CD14-positive monocyte (primary cell): ENCODE data around the gene FGD3. TPM values are rescaled to one million over a fixed set of nuclear protein-coding genes. Genes with fewer than 3 reads are reported as not detected.
A peak's percentile ranks its signal among the peaks of the same experiment; 100 is the strongest.

Source experiments
- DNase-seq, 3 donors: peaks; one replicate each; pipeline ENCODE4 v3.0.0-alpha.2; 2011 to 2022
- H2AFZ ChIP-seq: 2 replicates; pipeline ENCODE4 v1.6.0; 2012; ENCODE audit warnings: mild to moderate bottlenecking, low read depth, low read length, inconsistent platforms; ENCODE audit not compliant: insufficient read depth, poor library complexity, severe bottlenecking
- H3K27ac ChIP-seq, 2 donors: 1 replicate in 1 of 2; 2 replicates in 1 of 2; pipeline ENCODE4 v1.5.1; 2012 to 2013; ENCODE audit warnings: low read length in 2 of 2, control low read depth in 1 of 2, inconsistent platforms in 1 of 2, low read depth in 1 of 2, mild to moderate bottlenecking in 1 of 2
- H3K27me3 ChIP-seq, 2 donors: one replicate each; pipeline versions ENCODE4 v1.6.0 to v1.6.1; 2011 to 2013; ENCODE audit warnings: low read length in 2 of 2; ENCODE audit not compliant: control insufficient read depth in 2 of 2, insufficient read depth in 2 of 2
- H3K36me3 ChIP-seq, 2 donors: replicated peaks in 1 of 2; 1 replicate in 1 of 2; 2 replicates in 1 of 2; pipeline versions ENCODE4 v1.5.1 to v1.6.1; 2012 to 2013; ENCODE audit warnings: low read length in 2 of 2, control low read depth in 1 of 2, inconsistent platforms in 1 of 2, mild to moderate bottlenecking in 1 of 2; ENCODE audit not compliant: insufficient read depth in 2 of 2, control insufficient read depth in 1 of 2
- H3K4me1 ChIP-seq, 2 donors: 1 replicate in 1 of 2; 2 replicates in 1 of 2; pipeline versions ENCODE4 v1.5.1 to v1.6.1; 2012 to 2013; ENCODE audit warnings: low read length in 2 of 2, control low read depth in 1 of 2, inconsistent platforms in 1 of 2, mild to moderate bottlenecking in 1 of 2, moderate library complexity in 1 of 2; ENCODE audit not compliant: insufficient read depth in 2 of 2, control insufficient read depth in 1 of 2
- H3K4me2 ChIP-seq: replicated peaks from 2 replicates; pipeline ENCODE3; 2012; ENCODE audit warnings: low read length, moderate library complexity, mild to moderate bottlenecking; ENCODE audit not compliant: poor library complexity, severe bottlenecking; ENCODE audit errors: extremely low read depth
- H3K4me3 ChIP-seq, 3 experiments: fragments of 200-600 bp in 1 of 3; sonication (generic) in 1 of 3; replicated peaks in 1 of 3; 1 replicate in 2 of 3; 2 replicates in 1 of 3; pipeline ENCODE4 v1.5.1; 2011 to 2013; ENCODE audit warnings: low read length in 3 of 3, mild to moderate bottlenecking in 3 of 3, control low read depth in 2 of 3, low read depth in 2 of 3, inconsistent platforms in 1 of 3, moderate library complexity in 1 of 3
- H3K79me2 ChIP-seq: 2 replicates; pipeline ENCODE4 v1.6.0; 2012; ENCODE audit warnings: mild to moderate bottlenecking, control low read depth, inconsistent platforms, low read length, moderate library complexity; ENCODE audit not compliant: insufficient read depth
- H3K9ac ChIP-seq: 2 replicates; pipeline ENCODE4 v1.6.0; 2017; ENCODE audit warnings: low read length, mild to moderate bottlenecking; ENCODE audit not compliant: insufficient read depth, poor library complexity, severe bottlenecking
- H3K9me3 ChIP-seq, 2 donors: replicated peaks in 1 of 2; 1 replicate in 1 of 2; 2 replicates in 1 of 2; pipeline versions ENCODE4 v1.5.1 to v1.6.1; 2012 to 2013; ENCODE audit warnings: low read length in 2 of 2, control low read depth in 1 of 2; ENCODE audit not compliant: control insufficient read depth in 1 of 2, insufficient read depth in 1 of 2
- H4K20me1 ChIP-seq: 2 replicates; pipeline ENCODE4 v1.6.0; 2012; ENCODE audit warnings: mild to moderate bottlenecking, low read length, control low read depth, moderate library complexity; ENCODE audit not compliant: insufficient read depth
- H3K27ac Mint-ChIP-seq, 7 donors: one replicate each; pipeline ENCODE4 v1.8.0; 2020; ENCODE audit warnings: mild to moderate bottlenecking in 7 of 7, mixed read lengths in 7 of 7, moderate library complexity in 6 of 7, inconsistent platforms in 2 of 7
- H3K27me3 Mint-ChIP-seq, 3 donors: one replicate each; pipeline ENCODE4 v1.8.0; 2021 to 2022; ENCODE audit warnings: low read depth in 3 of 3, mild to moderate bottlenecking in 3 of 3, mixed read lengths in 3 of 3, moderate library complexity in 3 of 3, inconsistent platforms in 1 of 3
- H3K36me3 Mint-ChIP-seq, 2 donors: one replicate each; pipeline ENCODE4 v1.8.0; 2020; ENCODE audit warnings: mixed read lengths in 2 of 2, inconsistent platforms in 1 of 2, mild to moderate bottlenecking in 1 of 2
- H3K4me1 Mint-ChIP-seq: one replicate; pipeline ENCODE4 v1.8.0; 2020; ENCODE audit warnings: mild to moderate bottlenecking, mixed read lengths
- H3K4me3 Mint-ChIP-seq, 2 donors: one replicate each; pipeline ENCODE4 v1.8.0; 2020; ENCODE audit warnings: mild to moderate bottlenecking in 2 of 2, mixed read lengths in 2 of 2, moderate library complexity in 1 of 2
- H3K9me3 Mint-ChIP-seq, 7 donors: one replicate each; pipeline ENCODE4 v1.8.0; 2020 to 2022; ENCODE audit warnings: mixed read lengths in 7 of 7, mild to moderate bottlenecking in 6 of 7, moderate library complexity in 6 of 7, inconsistent platforms in 2 of 7
- WGBS: methylation state at CpG from one replicate; pipeline ENCODE4 v1.1.5; 2013; ENCODE audit warnings: missing lambda C conversion rate; ENCODE audit not compliant: insufficient coverage; 5-methylcytosine and 5-hydroxymethylcytosine counted together
- intact Hi-C, 2 donors: fragments of 100-400 bp; cut with micrococcal nuclease; formaldehyde crosslinking; loops; one replicate each; pipeline versions ENCODE4 v1.15.0 to v1.15.1; 2023
- polyA plus RNA-seq, 3 donors: library from polyadenylated mRNA; depleted of rRNA in 1 of 3; unstranded in 2 of 3; stranded (reverse) in 1 of 3; fragments of 300-500 nt in 2 of 3; fragments of >200 nt in 1 of 3; fragmentation: Illumina TruSeq in 2 of 3; gene quantifications; 1 replicate in 2 of 3; 2 replicates in 1 of 3; pipeline ENCODE4 v1.2.3, GENCODE V29; 2012 to 2021
- TF ChIP-seq, protein P1 (sequence below): fragments of 200-600 bp; IDR thresholded peaks from one replicate; pipeline ENCODE4 v1.8.0; 2022; ENCODE audit warnings: antibody characterized with exemption, mild to moderate bottlenecking

The FGD3 gene
- polyA plus RNA-seq, 3 donors, result 32.4 to 120 (median 56.2) TPM

- Histone ChIP-seq H3K4me3 (peak overlapping the region in 1 of 3 experiments; percentile 48), H3K36me3 (peaks cover 51 to 64% of the 10 kb centered on the region in 2 donors), H3K9me3 (no peaks in the 10 kb centered on the region), H3K27me3 (no peaks in the 10 kb centered on the region), H3K79me2 (peaks cover 93% of the 10 kb centered on the region), H2AFZ (no peak overlapping the region), H4K20me1 (peaks cover 99% of the 10 kb centered on the region), H3K27ac (peak overlapping the region; percentile 39 to 71), H3K9ac (no peak overlapping the region), H3K4me1 (peaks cover 78 to 80% of the 10 kb centered on the region in 2 donors), H3K4me2 (peak overlapping the region; percentile 57)
- H3K36me3 Mint-ChIP-seq, result peaks cover 48 to 68% of the 10 kb centered on the region in 2 donors
- intact Hi-C loops, result no loop called here
- 96% methylated on average over 4 of the region's 7 CpGs for WGBS
- no peak for DNase-seq
- H3K4me3 Mint-ChIP-seq, result no peak overlapping the region
- peaks cover 83% of the 10 kb centered on the region for H3K4me1 Mint-ChIP-seq
- peak overlapping the region; percentile 69 to 85 (median 78) for H3K27ac Mint-ChIP-seq
- TF ChIP-seq, protein P1, sequence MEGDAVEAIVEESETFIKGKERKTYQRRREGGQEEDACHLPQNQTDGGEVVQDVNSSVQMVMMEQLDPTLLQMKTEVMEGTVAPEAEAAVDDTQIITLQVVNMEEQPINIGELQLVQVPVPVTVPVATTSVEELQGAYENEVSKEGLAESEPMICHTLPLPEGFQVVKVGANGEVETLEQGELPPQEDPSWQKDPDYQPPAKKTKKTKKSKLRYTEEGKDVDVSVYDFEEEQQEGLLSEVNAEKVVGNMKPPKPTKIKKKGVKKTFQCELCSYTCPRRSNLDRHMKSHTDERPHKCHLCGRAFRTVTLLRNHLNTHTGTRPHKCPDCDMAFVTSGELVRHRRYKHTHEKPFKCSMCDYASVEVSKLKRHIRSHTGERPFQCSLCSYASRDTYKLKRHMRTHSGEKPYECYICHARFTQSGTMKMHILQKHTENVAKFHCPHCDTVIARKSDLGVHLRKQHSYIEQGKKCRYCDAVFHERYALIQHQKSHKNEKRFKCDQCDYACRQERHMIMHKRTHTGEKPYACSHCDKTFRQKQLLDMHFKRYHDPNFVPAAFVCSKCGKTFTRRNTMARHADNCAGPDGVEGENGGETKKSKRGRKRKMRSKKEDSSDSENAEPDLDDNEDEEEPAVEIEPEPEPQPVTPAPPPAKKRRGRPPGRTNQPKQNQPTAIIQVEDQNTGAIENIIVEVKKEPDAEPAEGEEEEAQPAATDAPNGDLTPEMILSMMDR, result no peak
- H3K27me3 Mint-ChIP-seq, result no peaks in the 10 kb centered on the region
- peaks cover 0 to 3% (median 0%) of the 10 kb centered on the region in 7 donors for H3K9me3 Mint-ChIP-seq
These were observed 26.4 kb downstream of the FGD3 start for GRCh38 chr9:92973700-92974099.

DNA sequence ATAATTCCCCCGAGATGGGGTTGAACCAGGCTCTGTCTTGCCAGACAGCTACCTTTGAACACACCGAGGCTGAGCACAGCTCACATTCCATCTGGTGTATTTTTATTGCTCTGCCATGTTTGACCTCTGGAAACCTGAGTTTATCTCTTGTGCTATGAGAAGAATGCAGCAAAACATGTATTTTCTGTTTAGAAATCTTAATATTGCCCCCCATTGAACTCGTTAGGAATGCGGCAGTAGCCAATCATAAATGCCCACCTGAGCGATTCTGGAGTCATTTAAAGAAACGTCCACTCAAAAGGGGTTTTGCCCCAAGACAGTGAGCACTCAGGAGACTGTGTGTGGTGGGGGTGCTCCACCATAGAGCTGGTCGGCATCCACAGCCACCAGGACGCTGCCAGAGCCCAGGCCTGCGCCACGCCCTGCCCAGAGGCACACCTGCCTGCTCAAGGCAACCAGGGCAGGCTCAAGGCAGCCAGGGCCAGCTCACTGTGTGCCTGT, 26.9 kb downstream of the FGD3 start:
- no peaks in the 10 kb centered on the region for H3K9me3 ChIP-seq
- H3K27ac ChIP-seq, result peak overlapping the region in 1 of 2 donors; percentile 71
- Mint-ChIP-seq H3K4me1 (peaks cover 83% of the 10 kb centered on the region), H3K27me3 (no peaks in the 10 kb centered on the region), H3K27ac (peak overlapping the region in 2 of 7 donors; percentile 70 to 85), H3K9me3 (peaks cover 0 to 3% (median 0%) of the 10 kb centered on the region in 7 donors), H3K36me3 (peaks cover 48 to 67% of the 10 kb centered on the region in 2 donors), H3K4me3 (no peak overlapping the region)
- DNase-seq, result no peak
- peaks cover 48 to 63% of the 10 kb centered on the region in 2 donors for H3K36me3 ChIP-seq
- H3K4me2 ChIP-seq, result no peak overlapping the region
- no peak overlapping the region for H3K9ac ChIP-seq
- WGBS, result 94% methylated on average over 7 of the region's 10 CpGs
- H3K79me2 ChIP-seq, result peaks cover 93% of the 10 kb centered on the region
- no peaks in the 10 kb centered on the region for H3K27me3 ChIP-seq
- peaks cover 72 to 80% of the 10 kb centered on the region in 2 donors for H3K4me1 ChIP-seq
- H4K20me1 ChIP-seq, result peaks cover 99% of the 10 kb centered on the region
- no peak overlapping the region for H3K4me3 ChIP-seq
- no peak overlapping the region for H2AFZ ChIP-seq
- intact Hi-C loops, result no loop called here
- TF ChIP-seq, protein P1, result no peak
